ENCODE data around the gene EVI2B.
"Not testable (repeated sequence)": the region's sequence is repeated elsewhere in the genome, so short reads cannot be mapped to it uniquely, and the experiment has no call there.

EVI2B gene

DNA sequence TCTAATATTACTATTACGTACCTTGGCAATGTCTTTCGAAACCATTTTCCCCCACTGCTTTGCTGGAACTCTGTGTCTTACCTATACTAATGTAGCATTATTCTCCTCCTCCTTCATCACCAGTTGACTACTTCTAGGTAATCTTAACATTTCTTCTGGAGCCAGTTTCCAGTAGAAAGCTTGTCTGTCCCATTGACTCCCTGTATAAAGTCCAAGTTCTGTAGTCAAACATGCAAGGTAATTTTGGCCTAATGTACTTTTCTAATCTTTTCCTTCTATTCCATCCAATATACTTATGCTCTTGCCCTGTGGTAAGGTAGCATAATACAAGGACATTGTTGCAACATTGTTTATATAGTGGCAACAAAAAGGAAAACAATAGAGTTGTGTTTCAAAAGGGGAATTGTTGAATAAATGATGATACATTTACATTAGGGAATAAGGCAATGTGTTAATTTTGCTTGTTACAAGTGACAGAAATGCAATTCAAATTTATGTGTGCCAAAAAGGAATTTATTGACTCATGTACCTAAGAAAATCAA, 44.7 kb downstream of the EVI2B start:
- DNase-seq, result no peak

DNA sequence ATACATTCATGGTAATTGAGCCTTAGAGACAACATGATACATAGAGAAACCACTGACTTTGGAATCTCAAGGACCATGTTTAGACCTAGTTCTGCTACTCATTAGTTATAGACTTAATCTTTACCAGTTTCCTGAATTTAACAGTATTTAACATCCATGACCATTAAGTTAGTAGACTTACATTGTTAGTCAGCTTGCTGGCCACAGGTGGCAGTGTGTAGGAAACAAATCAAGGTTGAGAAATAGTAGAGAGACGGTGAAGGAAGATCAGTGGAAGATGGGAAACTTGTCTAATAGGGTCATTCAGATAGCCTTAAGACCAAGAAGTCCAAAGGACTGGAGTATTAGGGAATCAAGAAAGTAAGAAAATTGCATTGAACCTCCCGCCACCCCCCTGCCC, 47.8 kb downstream of the EVI2B start:
- no peak for DNase-seq

DNA sequence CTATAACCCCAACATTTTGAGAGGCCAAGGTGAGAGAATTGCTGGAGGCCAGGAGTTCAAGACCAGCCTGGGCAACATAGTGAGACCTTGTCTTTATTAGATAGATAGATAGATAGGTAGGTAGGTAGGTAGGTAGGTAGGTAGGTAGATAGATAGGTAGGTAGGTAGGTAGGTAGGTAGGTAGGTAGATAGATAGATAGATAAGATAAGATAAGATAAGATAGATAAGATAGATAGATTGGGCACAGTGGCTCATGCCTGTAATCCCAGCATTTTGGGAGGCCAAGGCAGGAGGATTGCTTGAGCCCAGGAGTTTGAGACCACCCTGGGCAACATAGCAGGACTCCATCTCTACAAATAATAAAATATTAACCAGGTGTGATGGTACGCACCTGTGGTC, 50.9 kb downstream of the EVI2B start:
- not testable (repeated sequence) for DNase-seq

DNA sequence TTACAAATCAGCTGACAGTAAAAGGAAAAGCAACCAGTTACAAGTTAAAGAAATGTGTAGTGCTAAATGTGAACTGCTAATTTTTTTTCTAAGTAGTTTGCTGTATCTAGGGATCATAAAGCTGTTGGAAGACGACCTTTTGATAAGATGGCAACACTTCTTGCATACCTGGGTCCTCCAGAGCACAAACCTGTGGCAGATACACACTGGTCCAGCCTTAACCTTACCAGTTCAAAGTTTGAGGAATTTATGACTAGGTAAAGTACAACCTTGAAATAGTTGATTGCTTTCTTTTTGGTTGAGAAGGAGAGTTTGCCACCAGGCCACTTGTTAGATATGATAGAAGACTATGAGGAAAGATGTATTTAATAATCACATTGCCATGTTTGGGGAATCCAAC, 52.3 kb downstream of the EVI2B start:
- no peak for DNase-seq

DNA sequence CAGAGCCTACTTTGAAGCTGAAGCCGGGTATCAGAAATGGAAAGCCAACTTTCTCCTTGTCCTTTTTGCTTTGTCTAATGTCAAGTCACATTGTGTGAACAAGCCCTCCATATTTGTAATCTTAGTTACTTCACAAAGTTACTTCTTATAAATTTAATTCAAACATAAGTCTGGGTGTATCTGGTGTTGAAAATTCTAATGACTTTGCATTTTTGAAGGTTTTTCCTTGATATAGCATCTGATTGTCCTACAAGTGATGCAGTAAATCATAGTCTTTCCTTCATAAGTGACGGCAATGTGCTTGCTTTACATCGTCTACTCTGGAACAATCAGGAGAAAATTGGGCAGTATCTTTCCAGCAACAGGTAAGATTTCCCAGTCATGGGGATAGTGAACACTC, 53.7 kb downstream of the EVI2B start:
- no peak for DNase-seq

DNA sequence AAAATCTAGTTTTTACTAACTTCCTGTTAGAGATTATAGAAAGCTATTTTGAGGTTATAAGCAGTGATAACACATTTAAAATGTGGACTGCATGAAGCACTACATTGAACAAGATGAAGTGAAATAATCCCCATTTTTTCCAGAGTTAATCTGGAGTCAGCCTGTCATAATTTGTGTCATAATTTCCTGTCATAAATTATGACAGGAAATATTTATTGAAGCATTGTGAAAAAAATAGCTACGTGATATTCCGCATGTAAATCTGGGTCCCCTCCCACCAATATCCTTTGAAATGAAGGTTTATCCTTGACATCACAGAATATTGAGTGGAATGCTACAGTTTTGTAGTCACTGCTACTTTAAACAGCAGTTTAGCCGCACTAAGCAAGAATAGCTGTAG, 56.9 kb downstream of the EVI2B start:
- no peak for DNase-seq

DNA sequence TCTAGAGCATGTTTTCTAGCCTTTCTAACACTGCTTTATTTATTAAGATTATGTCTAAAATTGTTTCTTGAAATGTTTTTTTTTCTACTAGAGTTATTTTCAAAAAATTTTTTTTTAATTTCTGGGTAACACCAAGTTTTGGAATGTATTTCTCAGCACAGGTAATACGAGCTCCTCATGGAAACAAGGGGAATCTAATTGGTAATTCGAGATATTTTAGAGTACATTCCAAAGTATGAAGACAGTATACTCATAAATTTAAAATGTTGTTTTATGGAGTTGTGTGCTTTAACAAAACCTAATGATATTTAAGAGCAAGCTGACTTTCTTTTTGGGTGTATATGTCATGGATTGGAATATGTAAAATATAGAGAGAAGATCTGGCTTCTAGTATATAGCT, 59.2 kb downstream of the EVI2B start:
- no peak for DNase-seq

Measured in activated CD4-positive, CD25-positive, alpha-beta regulatory T cell treated with anti-CD3 and anti-CD28 coated beads, Interleukin-2, amount 50 U/mL, for 72 hours (primary cell).